Ascending aorta (tissue), 2 donors: ENCODE data around the gene TADA2A. TPM values are rescaled to one million over a fixed set of nuclear protein-coding genes. Genes with fewer than 3 reads are reported as not detected.

Experiments
- DNase-seq, 2 donors: peaks; one replicate each; pipeline ENCODE4 v3.0.0-alpha.2; 2019; ENCODE audit warnings: low spot score in 2 of 2
- H3K27ac ChIP-seq, 2 donors: fragments of 200-600 bp; sonication (generic); one replicate each; pipeline ENCODE4 v1.5.1; 2016 to 2017; ENCODE audit warnings: mild to moderate bottlenecking in 1 of 2
- H3K27me3 ChIP-seq: fragments of 200-600 bp; sonication (generic); one replicate; pipeline ENCODE4 v1.5.1; 2017
- H3K36me3 ChIP-seq, 2 donors: fragments of 200-600 bp; sonication (generic); one replicate each; pipeline ENCODE4 v1.5.1; 2016
- H3K4me1 ChIP-seq, 2 donors: fragments of 200-600 bp; sonication (generic); one replicate each; pipeline ENCODE4 v1.5.1; 2016 to 2017; ENCODE audit warnings: mild to moderate bottlenecking in 1 of 2
- H3K4me3 ChIP-seq, 2 donors: fragments of 200-600 bp; sonication (generic); one replicate each; pipeline ENCODE4 v1.5.1; 2016 to 2017; ENCODE audit warnings: mild to moderate bottlenecking in 1 of 2
- H3K9me3 ChIP-seq, 2 donors: fragments of 200-600 bp; sonication (generic); one replicate each; pipeline ENCODE4 v1.5.1; 2016
- CTCF ChIP-seq, 3 experiments: fragments of 200-600 bp in 2 of 3; fragments of 450-650 bp in 1 of 3; sonication (generic) in 2 of 3; IDR thresholded peaks; one replicate each; pipeline ENCODE4 v1.5.1; 2016 to 2019; ENCODE audit warnings: antibody characterized with exemption in 3 of 3, mild to moderate bottlenecking in 1 of 3, moderate library complexity in 1 of 3
- intact Hi-C: fragments of 100-400 bp; cut with DNase I; formaldehyde crosslinking; loops from one replicate; pipeline ENCODE4 v1.15.1; 2023
- total RNA-seq: library from RNA; depleted of rRNA; stranded (reverse); fragments of >200 nt; gene quantifications from one replicate; pipeline ENCODE4 v1.1.0, GENCODE V29; 2016

TADA2A gene
- 7.7 TPM for total RNA-seq

- DNase-seq = peak; percentile 22 to 88
- Histone ChIP-seq H3K4me1 (peaks cover 0 to 16% of the 10 kb centered on the region in 2 donors), H3K36me3 (peaks cover 9% of the 10 kb centered on the region in 2 donors), H3K4me3 (peak within 1 kb of the TSS; percentile 72 to 95), H3K9me3 (no peaks in the 10 kb centered on the region), H3K27me3 (no peaks in the 10 kb centered on the region), H3K27ac (peak within 1 kb of the TSS; percentile 90 to 94)
- peak in 1 of 3 experiments; percentile 22 for TF ChIP-seq CTCF (IDR thresholded peaks at IDR 0.05)
- intact Hi-C loops = loop anchor here (1.0 to 5.0 kb wide), 4 partner anchors 48 to 805 kb away; partner anchors contain the start of genes DUSP14, MRM1 and SYNRG
These were observed at the start of gene TADA2A, which contains the start of gene ACACA for GRCh38 chr17:37406635-37407461. Gene TADA2A, plus strand, starts transcription at chr17:37406886. Its CDS starts 4,480 bp downstream, at chr17:37411366. Gene ACACA, minus strand, starts transcription at chr17:37406836. Its CDS starts 537 bp downstream, at chr17:37406299.

GRCh38 chr17:37358098-37358829 lies 48.4 kb upstream of the TADA2A start:
- no peaks in the 10 kb centered on the region for H3K9me3 ChIP-seq
- H3K4me3 ChIP-seq = peak overlapping the region; percentile 77
- peak overlapping the region; percentile 79 to 83 for H3K27ac ChIP-seq
- no peak for TF ChIP-seq CTCF (IDR thresholded peaks at IDR 0.05)
- no peaks in the 10 kb centered on the region for H3K27me3 ChIP-seq
- intact Hi-C loops = loop anchor here (2.0 to 10.0 kb wide), 4 partner anchors 131 to 811 kb away; partner anchors contain the start of genes AATF, DHRS11 and DUSP14
- H3K36me3 ChIP-seq = no peaks in the 10 kb centered on the region
- DNase-seq = peak in 1 of 2 donors; percentile 65
- H3K4me1 ChIP-seq = peaks cover 5 to 6% of the 10 kb centered on the region in 2 donors

GRCh38 chr17:37358830-37359681 lies 47.6 kb upstream of the TADA2A start:
- H3K9me3 ChIP-seq = no peaks in the 10 kb centered on the region
- peak; percentile 19 to 42 (median 20) for TF ChIP-seq CTCF (IDR thresholded peaks at IDR 0.05)
- H3K36me3 ChIP-seq = no peaks in the 10 kb centered on the region
- peak overlapping the region; percentile 79 to 83 for H3K27ac ChIP-seq
- no peaks in the 10 kb centered on the region for H3K27me3 ChIP-seq
- intact Hi-C loops = loop anchor here (1.0 to 10.0 kb wide), 6 partner anchors 48 to 812 kb away; partner anchors contain the start of genes AATF, DHRS11, DUSP14 and SYNRG
- peaks cover 5 to 6% of the 10 kb centered on the region in 2 donors for H3K4me1 ChIP-seq
- peak overlapping the region; percentile 77 for H3K4me3 ChIP-seq
- DNase-seq = peak; percentile 87 to 98

- intact Hi-C loops = loop anchor here (1.0 to 10.0 kb wide), 6 partner anchors 48 to 812 kb away; partner anchors contain the start of genes AATF, DHRS11, DUSP14 and SYNRG
- TF ChIP-seq CTCF (IDR thresholded peaks at IDR 0.05) = no peak
- no peak for DNase-seq
These were observed 47.0 kb upstream of the TADA2A start for GRCh38 chr17:37359682-37360188.

More at GRCh38 chr17:37359682-37360188, 47.0 kb upstream of the TADA2A start:
- Histone ChIP-seq H3K4me1 (peaks cover 5 to 6% of the 10 kb centered on the region in 2 donors), H3K36me3 (no peaks in the 10 kb centered on the region), H3K9me3 (no peaks in the 10 kb centered on the region), H3K27me3 (no peaks in the 10 kb centered on the region), H3K4me3 (peak overlapping the region; percentile 77), H3K27ac (peak overlapping the region; percentile 79 to 83)
